Gastrocnemius medialis (tissue), 4 donors: Measurements from ENCODE around the gene TP63.

Experiments used
- POLR2A ChIP-seq, 2 donors: fragments of 450-650 bp; IDR thresholded peaks; one replicate each; pipeline ENCODE4 v1.6.1; 2017; ENCODE audit warnings: antibody characterized with exemption in 2 of 2, mild to moderate bottlenecking in 2 of 2, moderate library complexity in 2 of 2
- TF ChIP-seq, protein P1 (sequence below), 5 experiments: fragments of 450-650 bp in 3 of 5; fragments of 200-600 bp in 2 of 5; sonication (generic) in 2 of 5; IDR thresholded peaks in 4 of 5; conservative IDR thresholded peaks in 1 of 5; 1 replicate in 4 of 5; 2 replicates in 1 of 5; pipeline ENCODE4 v1.5.1; 2016 to 2019; ENCODE audit warnings: antibody characterized with exemption in 5 of 5, mild to moderate bottlenecking in 3 of 5, moderate library complexity in 3 of 5

DNA sequence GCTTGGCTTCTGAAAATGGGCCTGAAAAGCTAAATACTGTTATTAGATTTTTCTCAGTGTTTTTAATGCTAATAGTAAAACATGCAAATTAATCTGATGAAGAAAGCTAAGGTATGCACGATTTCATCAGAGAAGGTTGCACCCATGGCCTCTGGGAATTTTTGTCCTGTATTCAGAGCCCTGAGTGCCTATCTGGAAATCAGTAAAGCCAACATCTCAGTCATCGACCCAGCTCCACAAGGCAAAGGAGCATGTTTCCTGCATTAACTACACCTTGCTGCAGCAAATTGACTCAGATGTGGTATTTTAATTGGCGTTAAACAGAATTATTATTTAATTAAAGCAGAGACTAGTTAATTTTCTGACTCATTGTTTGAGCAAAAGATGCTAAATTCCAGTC is 49.0 kb upstream of the TP63 start:
- TF ChIP-seq, protein P1, sequence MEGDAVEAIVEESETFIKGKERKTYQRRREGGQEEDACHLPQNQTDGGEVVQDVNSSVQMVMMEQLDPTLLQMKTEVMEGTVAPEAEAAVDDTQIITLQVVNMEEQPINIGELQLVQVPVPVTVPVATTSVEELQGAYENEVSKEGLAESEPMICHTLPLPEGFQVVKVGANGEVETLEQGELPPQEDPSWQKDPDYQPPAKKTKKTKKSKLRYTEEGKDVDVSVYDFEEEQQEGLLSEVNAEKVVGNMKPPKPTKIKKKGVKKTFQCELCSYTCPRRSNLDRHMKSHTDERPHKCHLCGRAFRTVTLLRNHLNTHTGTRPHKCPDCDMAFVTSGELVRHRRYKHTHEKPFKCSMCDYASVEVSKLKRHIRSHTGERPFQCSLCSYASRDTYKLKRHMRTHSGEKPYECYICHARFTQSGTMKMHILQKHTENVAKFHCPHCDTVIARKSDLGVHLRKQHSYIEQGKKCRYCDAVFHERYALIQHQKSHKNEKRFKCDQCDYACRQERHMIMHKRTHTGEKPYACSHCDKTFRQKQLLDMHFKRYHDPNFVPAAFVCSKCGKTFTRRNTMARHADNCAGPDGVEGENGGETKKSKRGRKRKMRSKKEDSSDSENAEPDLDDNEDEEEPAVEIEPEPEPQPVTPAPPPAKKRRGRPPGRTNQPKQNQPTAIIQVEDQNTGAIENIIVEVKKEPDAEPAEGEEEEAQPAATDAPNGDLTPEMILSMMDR (IDR thresholded peaks at IDR 0.05 in 4 of 5, conservative IDR thresholded peaks at IDR 0.05 in 1 of 5), result no peak
- TF ChIP-seq POLR2A (IDR thresholded peaks at IDR 0.05), result no peak
